Uterus (tissue), 2 donors: ENCODE data around the gene CAMTA1.

Experiments used
- POLR2A ChIP-seq, 2 donors: fragments of 450-650 bp; IDR thresholded peaks; one replicate each; pipeline ENCODE4 v1.6.1; 2016; ENCODE audit warnings: antibody characterized with exemption in 2 of 2, mild to moderate bottlenecking in 1 of 2, moderate library complexity in 1 of 2
- TF ChIP-seq, protein P1 (sequence below), 4 experiments: fragments of 200-600 bp in 2 of 4; fragments of 450-650 bp in 2 of 4; sonication (generic) in 2 of 4; IDR thresholded peaks; one replicate each; pipeline ENCODE4 v1.5.1; 2016 to 2019; ENCODE audit warnings: antibody characterized with exemption in 4 of 4, mild to moderate bottlenecking in 2 of 4, moderate library complexity in 1 of 4

DNA sequence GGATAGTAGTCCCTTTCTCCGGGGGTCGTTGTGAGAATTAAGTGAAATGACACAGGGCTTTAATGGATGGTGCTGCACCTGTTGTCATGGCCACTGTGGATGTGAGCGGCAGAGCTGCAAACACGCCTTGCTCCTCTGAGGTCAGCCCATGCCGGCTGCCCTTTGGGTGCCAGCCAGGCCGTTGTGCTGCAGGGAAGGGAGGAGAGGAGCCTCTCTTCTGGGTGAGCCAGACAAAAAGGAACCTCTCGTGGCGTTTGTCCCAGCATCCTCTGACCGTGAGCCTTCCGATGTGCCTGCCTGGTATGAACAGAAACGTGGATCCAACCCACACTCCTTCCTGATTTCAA, 602.9 kb downstream of the CAMTA1 start:
- TF ChIP-seq, protein P1, sequence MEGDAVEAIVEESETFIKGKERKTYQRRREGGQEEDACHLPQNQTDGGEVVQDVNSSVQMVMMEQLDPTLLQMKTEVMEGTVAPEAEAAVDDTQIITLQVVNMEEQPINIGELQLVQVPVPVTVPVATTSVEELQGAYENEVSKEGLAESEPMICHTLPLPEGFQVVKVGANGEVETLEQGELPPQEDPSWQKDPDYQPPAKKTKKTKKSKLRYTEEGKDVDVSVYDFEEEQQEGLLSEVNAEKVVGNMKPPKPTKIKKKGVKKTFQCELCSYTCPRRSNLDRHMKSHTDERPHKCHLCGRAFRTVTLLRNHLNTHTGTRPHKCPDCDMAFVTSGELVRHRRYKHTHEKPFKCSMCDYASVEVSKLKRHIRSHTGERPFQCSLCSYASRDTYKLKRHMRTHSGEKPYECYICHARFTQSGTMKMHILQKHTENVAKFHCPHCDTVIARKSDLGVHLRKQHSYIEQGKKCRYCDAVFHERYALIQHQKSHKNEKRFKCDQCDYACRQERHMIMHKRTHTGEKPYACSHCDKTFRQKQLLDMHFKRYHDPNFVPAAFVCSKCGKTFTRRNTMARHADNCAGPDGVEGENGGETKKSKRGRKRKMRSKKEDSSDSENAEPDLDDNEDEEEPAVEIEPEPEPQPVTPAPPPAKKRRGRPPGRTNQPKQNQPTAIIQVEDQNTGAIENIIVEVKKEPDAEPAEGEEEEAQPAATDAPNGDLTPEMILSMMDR (IDR thresholded peaks at IDR 0.05) = no peak
- TF ChIP-seq POLR2A (IDR thresholded peaks at IDR 0.05) = no peak
